HUES48 (cell line): ENCODE data around the gene NEMF.
A peak's percentile ranks its signal among the peaks of the same experiment; 100 is the strongest.
"Not testable (repeated sequence)": the region's sequence is repeated elsewhere in the genome, so short reads cannot be mapped to it uniquely, and the experiment has no call there.

Source experiments
- H3K27ac ChIP-seq: one replicate; pipeline ENCODE4 v1.7.0; 2013; ENCODE audit warnings: low read depth, low read length, inconsistent platforms
- H3K27me3 ChIP-seq: 2 replicates; pipeline ENCODE4 v1.6.1; 2013; ENCODE audit warnings: mild to moderate bottlenecking, low read length; ENCODE audit not compliant: control insufficient read depth, insufficient read depth
- H3K36me3 ChIP-seq: 2 replicates; pipeline ENCODE4 v1.6.1; 2013; ENCODE audit warnings: low read length; ENCODE audit not compliant: control insufficient read depth, insufficient read depth
- H3K4me1 ChIP-seq: 2 replicates; pipeline ENCODE4 v1.6.1; 2013; ENCODE audit warnings: mild to moderate bottlenecking, low read length; ENCODE audit not compliant: control insufficient read depth, insufficient read depth
- H3K4me3 ChIP-seq: 2 replicates; pipeline ENCODE4 v1.5.1; 2013; ENCODE audit warnings: mild to moderate bottlenecking, low read depth, low read length
- H3K9ac ChIP-seq: 2 replicates; pipeline ENCODE4 v1.6.1; 2013; ENCODE audit warnings: mild to moderate bottlenecking, low read depth, low read length, moderate library complexity
- H3K9me3 ChIP-seq: 2 replicates; pipeline ENCODE4 v1.6.1; 2013; ENCODE audit warnings: low read length; ENCODE audit not compliant: control insufficient read depth, insufficient read depth

The NEMF gene

GRCh38 chr14:49857427-49858003 lies 4.9 kb upstream of the NEMF start:
- peaks cover 13% of the 10 kb centered on the region; the same call in 1 of the 2 replicates for H3K4me1 ChIP-seq
- no peaks in the 10 kb centered on the region for H3K36me3 ChIP-seq
- no peak overlapping the region for H3K27ac ChIP-seq
- H3K9ac ChIP-seq, result no peak overlapping the region
- no peak overlapping the region for H3K4me3 ChIP-seq
- H3K9me3 ChIP-seq, result no peaks in the 10 kb centered on the region
- no peaks in the 10 kb centered on the region for H3K27me3 ChIP-seq

- H3K36me3 ChIP-seq, result peaks cover 21% of the 10 kb centered on the region
- no peaks in the 10 kb centered on the region for H3K9me3 ChIP-seq
- H3K4me1 ChIP-seq, result peaks cover 7% of the 10 kb centered on the region
- no peak overlapping the region for H3K27ac ChIP-seq
- no peak overlapping the region for H3K9ac ChIP-seq
- H3K27me3 ChIP-seq, result no peaks in the 10 kb centered on the region
- H3K4me3 ChIP-seq, result no peak overlapping the region
Observed at GRCh38 chr14:49853572-49854375, 1.2 kb upstream of the NEMF start.

- no peaks in the 10 kb centered on the region for H3K27me3 ChIP-seq
- H3K9ac ChIP-seq, result 0 out of 2 replicates have a peak overlapping the region, but pooled peaks have one; percentile 93
Observed at GRCh38 chr14:49853158-49853477, 530 bp upstream of the NEMF start.

GRCh38 chr14:49851813-49852212 lies 775 bp downstream of the NEMF start:
- Histone ChIP-seq H3K27me3 (no peaks in the 10 kb centered on the region), H3K9me3 (no peaks in the 10 kb centered on the region), H3K4me3 (peak overlapping the region; percentile 95), H3K36me3 (peaks cover 32% of the 10 kb centered on the region), H3K9ac (peak overlapping the region; percentile 93), H3K4me1 (peaks cover 7% of the 10 kb centered on the region), H3K27ac (peak overlapping the region; percentile 88)

More at GRCh38 chr14:49853158-49853477, 530 bp upstream of the NEMF start:
- Histone ChIP-seq H3K9me3 (no peaks in the 10 kb centered on the region), H3K4me3 (peak overlapping the region; percentile 95), H3K27ac (peak overlapping the region; percentile 88), H3K36me3 (peaks cover 26% of the 10 kb centered on the region), H3K4me1 (peaks cover 7% of the 10 kb centered on the region)

- Histone ChIP-seq H3K4me3 (no peak overlapping the region), H3K9ac (no peak overlapping the region), H3K9me3 (no peaks in the 10 kb centered on the region), H3K36me3 (peaks cover 51% of the 10 kb centered on the region), H3K27me3 (no peaks in the 10 kb centered on the region), H3K4me1 (peaks cover 7% of the 10 kb centered on the region), H3K27ac (no peak overlapping the region)
Observed at GRCh38 chr14:49849213-49849847, 3.3 kb downstream of the NEMF start.

GRCh38 chr14:49828640-49829039 lies 23.9 kb downstream of the NEMF start:
- peaks cover 98% of the 10 kb centered on the region for H3K36me3 ChIP-seq
- no peak overlapping the region for H3K4me3 ChIP-seq
- no peaks in the 10 kb centered on the region for H3K9me3 ChIP-seq
- no peaks in the 10 kb centered on the region for H3K4me1 ChIP-seq
- no peaks in the 10 kb centered on the region for H3K27me3 ChIP-seq
- H3K9ac ChIP-seq, result no peak overlapping the region
- no peak overlapping the region for H3K27ac ChIP-seq

GRCh38 chr14:49820176-49820575 lies 32.4 kb downstream of the NEMF start:
- Histone ChIP-seq H3K9me3 (no peaks in the 10 kb centered on the region; the same call in 1 of the 2 replicates), H3K27ac (no peak overlapping the region), H3K4me3 (no peak overlapping the region), H3K4me1 (no peaks in the 10 kb centered on the region), H3K27me3 (no peaks in the 10 kb centered on the region), H3K9ac (no peak overlapping the region), H3K36me3 (peaks cover 76% of the 10 kb centered on the region)

- H3K9ac ChIP-seq, result no peak overlapping the region
- H3K4me3 ChIP-seq, result no peak overlapping the region
- no peaks in the 10 kb centered on the region; the same call in 1 of the 2 replicates for H3K9me3 ChIP-seq
- H3K4me1 ChIP-seq, result no peaks in the 10 kb centered on the region
- no peaks in the 10 kb centered on the region for H3K27me3 ChIP-seq
- no peak overlapping the region for H3K27ac ChIP-seq
- H3K36me3 ChIP-seq, result peaks cover 80% of the 10 kb centered on the region
Observed at GRCh38 chr14:49816844-49817243, 35.7 kb downstream of the NEMF start.

- H3K36me3 ChIP-seq, result peaks cover 87% of the 10 kb centered on the region
- H3K27ac ChIP-seq, H3K4me1 ChIP-seq, H3K27me3 ChIP-seq, H3K9ac ChIP-seq, H3K9me3 ChIP-seq, H3K4me3 ChIP-seq: not testable (repeated sequence)
Observed at GRCh38 chr14:49816118-49816517, 36.5 kb downstream of the NEMF start.

- Histone ChIP-seq H3K4me1 (peaks cover 10% of the 10 kb centered on the region), H3K27me3 (no peaks in the 10 kb centered on the region), H3K9me3 (no peaks in the 10 kb centered on the region), H3K9ac (no peak overlapping the region), H3K27ac (peak overlapping the region; percentile 56), H3K4me3 (no peak overlapping the region), H3K36me3 (peaks cover 90% of the 10 kb centered on the region)
Observed at GRCh38 chr14:49808780-49809179, 43.8 kb downstream of the NEMF start.

- Histone ChIP-seq H3K9ac (no peak overlapping the region), H3K4me3 (no peak overlapping the region), H3K27ac (no peak overlapping the region), H3K27me3 (no peaks in the 10 kb centered on the region), H3K36me3 (peaks cover 87% of the 10 kb centered on the region), H3K9me3 (no peaks in the 10 kb centered on the region), H3K4me1 (no peaks in the 10 kb centered on the region)
Observed at GRCh38 chr14:49796025-49796424, 56.6 kb downstream of the NEMF start.
